Astrocyte of the hippocampus (primary cell): ENCODE data around the gene ITPKC.
"Not testable (repeated sequence)": the region's sequence is repeated elsewhere in the genome, so short reads cannot be mapped to it uniquely, and the experiment has no call there.

Experiments used
- DNase-seq: peaks from one replicate; pipeline ENCODE4 v3.0.0; 2011; ENCODE audit warnings: low read depth, low spot score

Gene ITPKC

DNA sequence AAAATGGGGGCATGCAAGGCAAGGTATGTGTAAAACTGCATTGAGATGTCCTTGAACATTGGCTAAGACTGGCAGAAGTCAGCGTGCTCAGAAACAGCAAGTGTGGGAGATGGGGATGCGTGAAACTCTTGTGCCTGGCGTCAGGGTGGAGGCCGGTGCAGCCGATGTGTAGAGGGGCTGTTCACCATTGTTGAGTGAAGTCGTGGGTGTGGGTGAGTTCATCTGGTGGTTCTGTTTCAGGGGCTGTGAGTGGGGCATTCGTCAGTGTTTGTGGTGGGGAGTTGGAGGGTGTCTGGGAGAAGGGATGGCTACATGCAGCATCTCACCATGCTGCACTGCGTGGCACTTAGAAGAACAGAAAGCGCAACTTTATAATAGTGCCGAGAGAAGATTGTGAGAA is 47.1 kb downstream of the ITPKC start:
- no peak for DNase-seq

DNA sequence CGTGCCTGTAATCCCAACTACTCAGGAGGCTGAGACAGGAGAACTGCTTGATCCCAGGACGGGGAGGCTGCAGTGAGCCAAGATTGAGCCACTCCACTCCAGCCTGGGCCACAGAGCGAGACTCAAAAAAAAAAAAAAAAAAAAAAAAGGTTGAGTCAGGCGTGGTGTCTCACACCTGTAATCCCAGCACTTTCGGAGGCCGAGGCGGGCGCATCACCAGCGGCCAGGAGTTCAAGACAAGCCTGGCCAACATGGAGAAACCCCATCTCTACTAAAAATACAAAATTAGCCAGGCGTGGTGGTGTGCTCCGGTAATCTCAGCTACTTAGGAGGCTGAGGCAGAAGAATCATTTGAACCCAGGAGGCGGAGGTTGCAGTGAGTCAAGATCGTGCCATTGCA is 49.5 kb downstream of the ITPKC start:
- not testable (repeated sequence) for DNase-seq

DNA sequence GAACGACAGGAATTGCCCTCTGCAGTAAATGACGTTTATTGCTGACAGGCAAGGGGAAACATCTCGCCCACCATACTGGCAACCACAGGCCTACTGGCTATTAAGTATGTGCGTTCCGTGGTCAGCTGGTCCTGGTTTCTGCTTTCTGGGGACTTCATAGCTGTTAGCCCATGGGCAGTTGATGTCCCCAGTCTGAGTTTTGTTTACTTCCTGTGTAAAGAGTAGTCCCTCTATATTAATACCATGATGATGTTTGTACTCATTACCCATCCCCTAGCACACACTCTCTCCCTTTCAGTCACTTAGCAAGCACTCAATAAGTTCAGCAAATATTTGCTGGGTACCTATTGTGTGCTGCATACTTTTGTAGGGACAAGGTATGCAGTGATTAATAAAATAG is 52.0 kb downstream of the ITPKC start:
- DNase-seq = no peak

DNA sequence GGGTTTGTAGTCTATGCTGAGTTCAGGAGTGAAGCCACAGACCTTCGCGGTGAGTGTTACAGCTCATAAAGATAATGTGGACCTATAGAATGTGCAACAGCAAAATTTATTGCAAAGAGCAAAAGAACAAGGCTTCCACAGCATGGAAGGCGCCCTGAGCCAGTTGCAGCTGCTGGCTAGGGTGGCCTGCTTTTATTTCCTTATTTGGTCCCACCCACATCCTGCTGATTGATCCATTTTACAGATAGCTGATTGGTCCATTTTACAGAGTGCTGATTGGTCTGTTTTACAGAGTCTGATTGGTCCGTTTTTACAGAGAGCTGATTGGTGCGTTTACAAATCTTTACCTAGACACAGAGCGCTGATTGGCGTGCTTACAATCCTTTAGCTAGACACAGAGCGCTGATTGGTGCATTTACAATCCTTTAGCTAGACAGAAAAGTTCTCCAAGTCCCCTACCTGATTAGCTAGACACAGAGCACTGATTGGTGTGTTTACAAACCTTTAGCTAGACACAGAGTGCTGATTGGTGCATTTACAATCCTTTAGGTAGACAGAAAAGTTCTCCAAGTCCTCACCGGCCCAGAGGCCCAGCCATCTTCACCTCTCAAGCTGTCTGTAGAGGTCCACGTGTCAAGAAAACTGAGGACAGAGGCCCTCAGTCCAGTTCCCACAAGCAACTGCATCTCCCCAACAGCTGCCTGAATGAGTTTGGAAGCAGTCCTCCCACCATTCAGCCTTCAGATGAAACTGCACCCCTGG is 54.4 kb downstream of the ITPKC start:
- not testable (repeated sequence) for DNase-seq

DNA sequence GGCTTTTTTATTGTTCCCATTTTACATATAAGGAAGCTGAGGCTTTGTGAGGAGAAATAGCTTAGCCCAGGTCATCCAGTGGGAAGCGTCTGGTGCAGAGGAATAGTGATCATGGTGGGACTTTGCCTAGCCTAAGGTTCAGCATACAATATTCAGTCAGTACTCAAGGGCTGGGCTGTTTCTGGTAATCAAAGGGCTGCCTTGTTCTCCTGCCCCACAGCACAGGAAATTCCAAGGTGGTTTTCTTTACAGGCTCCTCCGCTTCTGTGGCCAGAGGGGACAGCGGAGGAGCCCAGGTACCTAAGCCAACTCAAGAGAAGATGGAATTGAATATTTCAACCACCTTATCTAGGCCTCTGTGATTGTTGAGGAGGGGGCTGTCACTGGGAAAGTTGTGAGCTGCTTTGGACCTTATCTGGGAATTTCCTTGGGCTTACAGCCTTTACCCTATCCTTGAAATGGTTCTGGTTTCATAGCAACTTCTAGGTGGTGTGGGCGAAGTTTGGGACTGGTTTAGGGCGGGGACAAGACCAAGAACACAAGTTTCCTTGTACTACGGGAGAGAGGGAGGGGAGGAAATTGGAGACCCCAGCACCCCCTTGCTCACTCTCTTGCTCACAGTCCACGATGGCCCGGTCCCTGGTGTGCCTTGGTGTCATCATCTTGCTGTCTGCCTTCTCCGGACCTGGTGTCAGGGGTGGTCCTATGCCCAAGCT is 58.2 kb downstream of the ITPKC start, which contains the start of gene MIA:
TSS of gene MIA (plus strand) at position 606 of the 716 bp plus-strand sequence. CDS start at position 628, 22 bp downstream.
- DNase-seq = peak; percentile 27

DNA sequence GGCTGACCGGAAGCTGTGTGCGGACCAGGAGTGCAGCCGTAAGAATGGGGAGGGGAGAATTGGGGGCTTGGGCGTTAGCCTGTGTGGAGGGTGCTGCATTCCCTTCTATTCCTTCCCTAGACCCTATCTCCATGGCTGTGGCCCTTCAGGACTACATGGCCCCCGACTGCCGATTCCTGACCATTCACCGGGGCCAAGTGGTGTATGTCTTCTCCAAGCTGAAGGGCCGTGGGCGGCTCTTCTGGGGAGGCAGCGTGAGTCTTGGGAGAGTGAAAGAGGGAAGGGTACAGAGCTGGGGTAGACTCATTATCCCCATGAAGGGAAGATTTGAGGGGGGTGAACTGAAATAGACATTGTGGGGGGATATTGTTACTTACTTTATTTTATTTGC is 58.7 kb downstream of the ITPKC start:
- no peak for DNase-seq

DNA sequence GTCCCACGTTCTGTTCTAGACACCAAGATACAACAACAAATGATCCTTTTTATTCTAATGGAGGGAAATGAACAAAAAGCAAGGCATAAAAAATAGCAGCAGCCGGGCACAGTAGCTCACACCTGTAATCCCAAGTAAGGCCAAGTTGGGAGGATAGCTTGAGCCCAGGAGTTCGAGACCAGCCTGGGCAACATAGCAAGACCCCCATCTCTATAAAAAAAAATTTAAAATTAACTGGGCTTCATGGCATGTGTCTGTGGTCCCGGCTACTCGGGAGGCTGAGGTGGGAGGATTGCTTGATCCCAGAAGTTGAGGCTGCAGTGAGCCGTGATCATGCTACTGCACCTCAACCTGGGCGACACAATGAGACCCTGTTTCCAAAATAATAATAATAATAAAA is 59.5 kb downstream of the ITPKC start:
- no peak for DNase-seq

DNA sequence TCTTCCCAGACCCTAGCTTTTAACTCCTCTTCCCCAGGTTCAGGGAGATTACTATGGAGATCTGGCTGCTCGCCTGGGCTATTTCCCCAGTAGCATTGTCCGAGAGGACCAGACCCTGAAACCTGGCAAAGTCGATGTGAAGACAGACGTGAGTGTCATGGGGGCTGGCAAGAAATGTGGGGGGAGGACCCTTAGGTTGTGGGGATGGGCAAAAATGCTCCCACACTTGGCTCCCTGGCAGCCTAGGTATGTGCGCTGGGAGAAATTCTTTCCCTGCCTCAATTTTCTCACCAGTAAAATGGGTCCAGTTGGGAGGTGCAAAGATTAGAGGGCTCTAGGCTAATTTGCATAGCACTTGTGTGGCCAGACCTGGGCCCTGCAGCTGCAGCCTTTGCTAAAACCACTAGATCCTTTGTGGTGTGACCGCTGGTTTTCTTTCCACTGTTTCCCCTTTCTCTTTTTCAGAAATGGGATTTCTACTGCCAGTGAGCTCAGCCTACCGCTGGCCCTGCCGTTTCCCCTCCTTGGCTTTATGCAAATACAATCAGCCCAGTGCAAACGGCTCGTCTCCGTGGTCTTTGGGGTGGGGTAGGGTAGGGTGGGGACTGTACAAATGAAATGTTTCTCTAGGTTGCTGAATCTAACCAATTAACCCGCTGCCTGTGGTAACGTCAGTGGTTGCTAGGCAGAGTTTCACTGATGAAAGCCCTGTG is 60.2 kb downstream of the ITPKC start:
- peak; percentile 96 for DNase-seq

DNA sequence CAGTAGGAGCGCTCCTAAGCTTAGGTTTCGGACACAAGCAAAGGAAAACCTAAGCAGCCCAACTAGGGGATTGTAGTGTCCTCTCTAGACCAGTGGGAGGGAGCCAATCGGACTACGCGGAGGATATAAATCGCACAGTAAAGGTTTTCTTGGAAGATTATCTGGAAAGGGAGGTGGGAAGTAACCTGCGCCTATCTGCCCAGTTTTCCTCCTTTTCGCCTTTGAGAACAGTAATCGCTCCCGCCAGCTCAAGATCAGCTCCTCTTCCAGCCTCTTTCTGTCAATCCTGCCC is 60.7 kb downstream of the ITPKC start:
- no peak for DNase-seq

DNA sequence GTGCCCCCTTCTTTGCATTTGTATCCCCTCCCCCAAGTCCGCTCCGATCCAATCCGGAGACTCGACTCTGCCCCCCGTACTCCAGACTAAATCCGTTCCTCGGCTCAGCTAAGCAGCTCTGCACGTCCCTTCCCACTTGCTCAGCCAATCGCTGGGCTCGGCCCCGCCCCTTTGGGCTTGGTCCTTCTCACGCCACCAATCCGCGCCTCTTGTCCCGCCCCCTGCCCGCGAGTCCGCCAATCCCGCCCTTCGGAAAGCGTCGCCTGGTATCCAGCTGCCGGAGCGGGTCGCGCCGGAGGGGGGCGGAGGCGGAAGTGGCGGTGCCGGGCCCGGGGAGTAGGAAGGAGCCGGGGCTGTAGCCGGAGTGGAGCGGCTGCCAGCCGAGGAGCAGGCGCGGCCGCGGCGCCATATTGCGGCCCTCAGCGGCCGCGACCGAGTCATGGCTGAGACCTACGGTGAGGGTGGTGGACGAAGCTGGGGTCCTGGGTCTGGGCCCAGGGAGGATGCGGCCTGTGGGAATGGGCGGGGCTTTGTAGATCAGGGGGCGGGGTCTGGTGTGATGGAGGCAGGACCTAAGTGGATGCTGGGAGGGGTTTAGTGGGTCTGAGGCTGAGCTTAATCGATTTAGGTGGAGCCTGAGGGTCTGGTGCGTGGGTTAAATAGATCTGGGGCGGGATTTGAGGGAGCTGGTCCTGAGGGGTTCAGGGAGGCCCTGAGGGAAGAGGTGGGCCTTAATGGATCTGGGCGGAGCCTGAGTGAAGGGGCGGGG is 61.2 kb downstream of the ITPKC start, which contains the start of gene RAB4B:
TSS of gene RAB4B (plus strand) at position 311 of the 769 bp plus-strand sequence. CDS start at position 440, 129 bp downstream.
- peak; percentile 100 for DNase-seq

DNA sequence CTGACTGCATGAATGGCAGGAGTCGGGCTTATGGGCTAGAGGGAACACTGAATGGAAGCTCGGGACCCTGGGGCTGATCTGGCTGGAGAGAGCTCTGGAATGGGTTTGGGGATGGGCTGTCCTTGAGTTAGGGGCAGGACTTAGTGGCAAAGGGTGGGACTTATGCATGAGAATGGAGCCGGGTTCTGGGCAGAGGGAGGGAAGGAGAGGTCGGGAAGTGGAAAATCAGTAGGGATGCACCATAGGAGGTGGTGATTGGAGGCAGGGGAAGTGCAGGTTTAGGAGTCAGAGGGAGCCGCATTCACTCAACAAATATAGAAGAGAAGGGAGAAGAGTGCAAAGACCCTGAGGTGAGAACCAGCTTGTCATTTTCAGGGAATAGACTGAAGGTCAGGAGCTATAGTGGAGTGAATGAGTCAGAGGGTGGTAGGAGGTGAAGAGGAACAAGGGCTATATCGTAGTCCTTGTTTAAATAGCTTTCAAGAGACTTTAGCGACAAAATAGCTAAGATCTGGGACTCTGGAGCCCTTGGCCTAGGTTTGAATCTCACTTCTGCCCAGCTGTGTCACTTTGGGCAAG is 61.9 kb downstream of the ITPKC start:
- DNase-seq = no peak

DNA sequence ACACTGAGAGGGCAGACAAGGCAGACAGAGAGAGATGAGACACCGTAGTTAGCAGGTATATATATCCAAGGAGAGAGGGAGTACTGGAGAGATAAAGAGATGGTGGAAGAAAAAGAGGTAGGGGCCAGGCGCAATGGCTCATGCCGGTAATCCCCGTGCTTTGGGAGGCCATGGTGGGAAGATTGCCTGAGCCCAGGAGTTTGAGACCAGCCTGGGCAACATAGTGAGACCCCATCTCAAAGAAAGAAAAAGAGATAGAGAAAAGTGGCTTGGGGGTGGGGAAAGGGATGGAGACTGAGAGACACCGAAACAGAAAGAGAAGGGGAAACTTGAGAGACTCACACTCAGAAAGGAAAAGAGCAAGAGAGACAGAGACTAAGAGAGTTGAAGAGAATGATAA is 63.7 kb downstream of the ITPKC start:
- DNase-seq = no peak

DNA sequence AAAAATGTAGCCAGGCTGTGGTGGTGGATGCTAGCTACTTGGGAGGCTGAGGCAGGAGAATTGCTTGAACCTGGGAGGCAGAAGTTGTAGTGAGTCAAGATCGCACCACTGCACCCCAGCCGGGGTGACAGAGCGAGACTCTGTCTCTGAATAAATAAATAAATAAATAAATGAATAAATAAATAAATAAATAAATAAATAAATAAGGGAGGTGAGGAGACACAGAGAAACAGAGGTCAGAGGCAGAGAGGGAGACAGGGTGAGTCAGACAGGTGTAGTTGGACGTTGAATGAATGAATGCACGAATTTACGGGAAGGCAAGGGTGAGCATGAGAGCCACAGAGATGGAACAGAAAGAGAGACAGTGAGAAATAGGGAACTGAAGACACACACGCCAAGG is 64.2 kb downstream of the ITPKC start:
- DNase-seq = no peak

DNA sequence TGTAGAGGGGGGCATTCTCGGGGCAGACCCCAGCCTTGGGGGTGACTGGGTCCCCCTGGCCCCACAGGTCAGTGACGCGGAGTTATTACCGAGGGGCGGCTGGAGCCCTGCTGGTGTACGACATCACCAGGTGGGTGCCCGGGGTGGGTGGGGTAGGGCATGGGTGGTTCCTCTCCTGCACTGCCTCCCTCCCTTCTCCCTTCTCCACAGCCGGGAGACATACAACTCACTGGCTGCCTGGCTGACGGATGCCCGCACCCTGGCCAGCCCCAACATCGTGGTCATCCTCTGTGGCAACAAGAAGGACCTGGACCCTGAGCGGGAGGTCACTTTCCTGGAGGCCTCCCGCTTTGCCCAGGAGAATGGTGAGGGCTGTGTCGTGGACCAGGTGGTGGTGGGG is 66.8 kb downstream of the ITPKC start:
- no peak for DNase-seq

DNA sequence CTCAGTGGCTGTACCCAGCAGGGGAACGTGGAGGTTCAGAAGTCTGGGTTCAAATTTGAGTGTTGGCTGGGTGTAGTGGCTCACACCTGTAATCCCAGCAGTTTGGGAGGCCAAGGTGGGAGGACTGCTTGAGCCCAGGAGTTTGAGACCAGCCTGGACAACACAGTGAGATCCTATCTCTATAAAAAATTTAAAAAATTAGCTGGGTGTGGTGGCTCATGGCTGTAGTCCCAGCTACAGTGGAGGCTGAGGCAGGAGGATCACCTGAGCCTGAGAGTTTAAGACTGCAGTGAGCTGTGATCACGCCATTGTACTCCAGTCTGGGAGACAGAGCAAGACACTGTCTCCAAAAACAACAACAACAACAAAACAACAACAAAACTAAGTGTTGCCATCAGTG is 67.2 kb downstream of the ITPKC start:
- DNase-seq = not testable (repeated sequence)

DNA sequence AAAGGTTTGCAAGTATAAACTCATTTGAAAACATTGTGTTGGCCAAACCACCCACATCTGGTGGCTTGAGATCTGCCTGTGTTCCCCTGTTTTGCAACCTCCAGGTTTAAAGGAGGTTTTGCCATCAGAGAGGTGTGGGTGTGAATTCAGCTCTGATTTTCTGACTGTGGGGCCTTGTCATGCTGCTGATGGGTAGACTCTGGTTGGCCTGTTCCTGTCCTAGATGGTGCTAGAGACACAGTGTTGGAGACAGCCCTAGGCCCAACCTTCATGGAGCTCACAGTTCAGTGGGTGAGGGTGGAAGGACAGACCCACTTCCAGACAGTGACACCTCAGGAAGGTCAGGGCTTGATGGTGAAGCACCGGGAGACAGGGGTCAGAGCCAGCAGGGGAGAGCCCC is 68.6 kb downstream of the ITPKC start:
- DNase-seq = no peak

DNA sequence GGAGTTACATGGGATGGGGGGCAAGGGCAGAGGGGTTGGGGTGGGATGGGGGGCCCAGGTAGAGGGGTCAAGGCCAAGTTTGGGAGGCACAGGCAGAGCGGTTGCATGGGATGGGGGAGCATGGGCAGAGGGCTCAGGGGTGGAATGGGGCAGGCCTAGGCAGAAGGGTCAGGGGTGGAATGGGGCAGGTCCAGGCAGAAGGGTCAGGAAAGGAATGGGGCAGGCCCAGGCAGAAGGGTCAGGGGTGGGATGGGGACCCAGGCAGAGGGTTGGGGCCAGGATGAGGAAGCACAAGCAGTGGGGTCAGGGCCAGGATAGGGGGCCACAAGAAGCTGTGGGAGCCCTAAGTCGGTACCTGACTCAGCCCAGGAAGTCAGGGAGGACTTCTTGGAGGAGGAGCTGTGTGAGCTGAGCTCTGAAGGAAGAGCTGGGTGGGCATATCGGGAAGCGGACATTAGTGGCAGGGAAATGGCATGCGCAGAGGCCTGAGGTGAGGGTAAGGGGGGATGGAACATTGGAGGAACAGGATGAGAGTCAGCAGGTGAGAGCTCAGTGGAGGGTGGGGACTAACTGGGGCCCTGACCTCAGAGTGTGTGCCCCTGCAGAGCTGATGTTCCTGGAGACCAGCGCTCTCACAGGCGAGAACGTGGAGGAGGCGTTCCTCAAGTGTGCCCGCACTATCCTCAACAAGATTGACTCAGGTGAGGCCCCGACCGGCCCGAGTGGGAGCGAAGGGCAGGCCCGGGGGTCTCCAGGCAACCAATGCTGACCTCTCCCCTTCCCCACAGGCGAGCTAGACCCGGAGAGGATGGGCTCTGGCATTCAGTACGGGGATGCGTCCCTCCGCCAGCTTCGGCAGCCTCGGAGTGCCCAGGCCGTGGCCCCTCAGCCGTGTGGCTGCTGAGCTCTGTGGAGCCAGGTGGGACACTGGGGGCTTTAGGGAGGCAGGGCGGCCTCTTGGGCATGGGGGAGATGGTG is 69.4 kb downstream of the ITPKC start:
- DNase-seq = no peak
